Mesenteric fat pad (tissue), 1 donor: ENCODE results near the gene GCHFR. TPM values are rescaled to one million over a fixed set of nuclear protein-coding genes. Genes with fewer than 3 reads are reported as not detected.

Source experiments
- DNase-seq: peaks from one replicate; pipeline ENCODE4 v3.0.0-alpha.2; 2020; ENCODE audit warnings: low spot score
- total RNA-seq: library from RNA; stranded (reverse); fragmentation: NEBNext Ultra II Directional; extraction: Animal tissue kit (Norgen Biotek cat#: 25700); gene quantifications from one replicate; pipeline ENCODE4 v1.2.1, GENCODE V29; 2021
- donor health status: DM: yes; HTN: yes; CAD: no.

The GCHFR gene
- total RNA-seq, 1 donor from 2014 or later = 17.1 TPM

- DNase-seq = no peak
Observed at GRCh38 chr15:40775740-40776536, 12.1 kb downstream of the GCHFR start.

- no peak for DNase-seq
Observed at GRCh38 chr15:40776537-40777141, 12.8 kb downstream of the GCHFR start.

- no peak for DNase-seq
Observed at GRCh38 chr15:40782609-40783227, 18.9 kb downstream of the GCHFR start.

- DNase-seq = no peak
Observed at GRCh38 chr15:40785164-40785563, 21.3 kb downstream of the GCHFR start.

GRCh38 chr15:40785814-40786213, 21.9 kb downstream of the GCHFR start:
- no peak for DNase-seq

GRCh38 chr15:40787344-40787841, 23.5 kb downstream of the GCHFR start:
- no peak for DNase-seq

GRCh38 chr15:40787991-40788390, 24.1 kb downstream of the GCHFR start:
- DNase-seq = no peak

GRCh38 chr15:40789119-40789518, 25.3 kb downstream of the GCHFR start:
- DNase-seq = no peak

GRCh38 chr15:40789999-40790398, 26.1 kb downstream of the GCHFR start:
- no peak for DNase-seq

GRCh38 chr15:40790718-40791117, 26.9 kb downstream of the GCHFR start:
- DNase-seq = no peak

GRCh38 chr15:40792394-40792793, 28.5 kb downstream of the GCHFR start:
- no peak for DNase-seq

- no peak for DNase-seq
Observed at GRCh38 chr15:40793216-40793989, 29.5 kb downstream of the GCHFR start.

- DNase-seq = no peak
Observed at GRCh38 chr15:40796041-40796440, 32.2 kb downstream of the GCHFR start.

- no peak for DNase-seq
Observed at GRCh38 chr15:40796512-40796911, 32.6 kb downstream of the GCHFR start.

- no peak for DNase-seq
Observed at GRCh38 chr15:40799523-40799922, 35.7 kb downstream of the GCHFR start.

- no peak for DNase-seq
Observed at GRCh38 chr15:40803076-40803475, 39.2 kb downstream of the GCHFR start.

- DNase-seq = no peak
Observed at GRCh38 chr15:40803688-40804087, 39.8 kb downstream of the GCHFR start.

GRCh38 chr15:40806672-40807027, 42.8 kb downstream of the GCHFR start:
- no peak for DNase-seq

GRCh38 chr15:40807028-40807887, 43.4 kb downstream of the GCHFR start, which contains the start of the genes DNAJC17 and ZFYVE19:
DNAJC17 (minus strand) TSS chr15:40807473; CDS start chr15:40807446, 27 bp downstream.
ZFYVE19 (plus strand) TSS chr15:40807089; CDS start chr15:40807590, 501 bp downstream.
- DNase-seq = peak; percentile 97

GRCh38 chr15:40807888-40808461, 44.1 kb downstream of the GCHFR start:
- DNase-seq = no peak
